Metanephros (tissue), 1 donor: ENCODE measurements around the gene SAMD9L. TPM values are rescaled to one million over a fixed set of nuclear protein-coding genes. Genes with fewer than 3 reads are reported as not detected.

ENCODE experiments used
- total RNA-seq: library from RNA; depleted of rRNA; stranded (reverse); fragments of >200 nt; gene quantifications from one replicate; pipeline ENCODE4 v1.2.3, GENCODE V29; 2014

The SAMD9L gene
- 6.0 TPM for total RNA-seq

GRCh38 chr7:93148144-93148543, at the start of gene SAMD9L:
Gene SAMD9L, minus strand, starts transcription at chr7:93148385. Its CDS starts 12,414 bp downstream, at chr7:93135971.

GRCh38 chr7:93117852-93118530, 30.2 kb downstream of the SAMD9L start, which contains the start of gene SAMD9:
Gene SAMD9, minus strand, starts transcription at chr7:93117979. Its CDS starts 11,882 bp downstream, at chr7:93106097.

Other genes starting within 250 kb of the SAMD9L start
- gene SAMD9, start 30.4 kb downstream of the SAMD9L start, total RNA-seq = 7.4 TPM
- gene HEPACAM2, start 78.1 kb upstream of the SAMD9L start, total RNA-seq = 2.7 TPM
- gene VPS50, start 84.0 kb upstream of the SAMD9L start, total RNA-seq = 43.0 TPM